ENCODE data around the gene EXOC6B.
"Not testable (repeated sequence)": the region's sequence is repeated elsewhere in the genome, so short reads cannot be mapped to it uniquely, and the experiment has no call there.

EXOC6B gene

DNA sequence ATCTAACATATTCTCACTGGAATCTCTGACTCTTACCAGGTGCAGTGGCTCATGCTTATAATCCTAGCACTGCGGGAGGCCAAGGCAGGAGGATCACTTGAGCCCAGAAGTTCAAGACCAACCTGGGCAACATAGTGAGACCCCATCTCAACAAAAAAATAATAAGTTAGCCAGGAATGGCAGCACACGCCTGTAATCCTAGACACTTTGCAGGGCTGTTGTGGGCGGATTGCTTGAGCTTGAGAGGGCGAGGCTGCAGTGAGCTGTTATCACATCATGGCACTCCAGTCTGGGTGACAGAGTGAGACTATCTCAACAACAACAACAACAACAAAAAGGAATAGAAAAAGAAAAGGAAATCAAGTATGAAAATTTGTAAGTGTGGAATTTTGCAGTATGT, 371.6 kb downstream of the EXOC6B start:
- Histone ChIP-seq H3K36me3 (replicated peaks) (no peaks in the 10 kb centered on the region), H3K27me3 (ENCODE audit: low read depth) (no peaks in the 10 kb centered on the region), H3K4me3 (no peak overlapping the region), H3K9me3 (no peaks in the 10 kb centered on the region), H3K4me1 (peaks cover 30% of the 10 kb centered on the region)
- in situ Hi-C loops (cut with MboI; ENCODE audit: low sequenced_read_pairs): no loop called here
- no peak for DNase-seq (ENCODE audit: low spot score in 2 of 2)

DNA sequence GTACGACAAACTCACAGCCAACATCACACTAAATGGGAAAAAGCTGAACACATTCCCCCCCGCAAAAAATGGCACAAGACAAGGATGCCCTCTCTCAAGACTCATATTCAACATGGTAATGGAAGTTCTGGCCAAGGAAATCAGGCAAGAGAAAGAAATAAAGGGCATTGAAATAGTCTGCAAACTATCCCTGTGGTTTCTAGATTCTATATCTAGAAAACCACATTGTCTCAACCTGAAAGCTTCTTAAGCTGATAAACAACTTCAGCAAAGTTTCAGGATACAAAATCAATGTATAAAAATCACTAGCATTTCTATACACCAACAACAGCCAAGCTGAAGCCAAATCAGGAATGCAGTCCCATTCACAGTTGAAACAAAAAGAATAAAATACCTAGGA, 383.6 kb downstream of the EXOC6B start:
- peaks cover 12% of the 10 kb centered on the region for H3K9me3 ChIP-seq
- no peaks in the 10 kb centered on the region for H3K4me1 ChIP-seq
- H3K4me3 ChIP-seq: no peak overlapping the region
- H3K27me3 ChIP-seq (ENCODE audit: low read depth): no peaks in the 10 kb centered on the region
- in situ Hi-C loops (cut with MboI; ENCODE audit: low sequenced_read_pairs): no loop called here
- H3K36me3 ChIP-seq (replicated peaks): no peaks in the 10 kb centered on the region
- DNase-seq (ENCODE audit: low spot score in 2 of 2): no peak

DNA sequence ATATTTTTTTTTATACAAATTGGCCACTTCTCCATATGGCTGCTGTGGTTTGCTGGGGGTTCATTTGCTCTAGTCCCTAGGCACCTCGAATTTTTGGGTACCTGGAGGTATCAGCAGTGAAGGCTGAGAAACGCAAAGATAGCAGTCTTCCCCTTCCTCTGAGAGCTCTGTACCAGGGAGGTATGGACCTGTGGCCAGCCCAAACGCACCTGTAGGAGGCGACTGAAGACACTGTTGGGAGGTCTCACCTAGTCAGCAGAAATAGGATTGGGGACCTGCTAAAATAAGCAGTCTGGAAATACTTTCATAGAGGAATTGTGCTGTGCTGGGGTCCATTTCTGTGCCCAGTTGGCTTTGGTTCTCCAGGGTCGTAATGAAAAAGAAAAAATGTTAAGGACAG, 385.9 kb downstream of the EXOC6B start:
- no peaks in the 10 kb centered on the region for H3K4me1 ChIP-seq
- in situ Hi-C loops (cut with MboI; ENCODE audit: low sequenced_read_pairs): no loop called here
- H3K4me3 ChIP-seq: no peak overlapping the region
- no peak for DNase-seq (ENCODE audit: low spot score in 2 of 2)
- peaks cover 4% of the 10 kb centered on the region; the same call in 1 of the 2 replicates for H3K9me3 ChIP-seq
- no peaks in the 10 kb centered on the region for H3K36me3 ChIP-seq (replicated peaks)
- H3K27me3 ChIP-seq (ENCODE audit: low read depth): no peaks in the 10 kb centered on the region

DNA sequence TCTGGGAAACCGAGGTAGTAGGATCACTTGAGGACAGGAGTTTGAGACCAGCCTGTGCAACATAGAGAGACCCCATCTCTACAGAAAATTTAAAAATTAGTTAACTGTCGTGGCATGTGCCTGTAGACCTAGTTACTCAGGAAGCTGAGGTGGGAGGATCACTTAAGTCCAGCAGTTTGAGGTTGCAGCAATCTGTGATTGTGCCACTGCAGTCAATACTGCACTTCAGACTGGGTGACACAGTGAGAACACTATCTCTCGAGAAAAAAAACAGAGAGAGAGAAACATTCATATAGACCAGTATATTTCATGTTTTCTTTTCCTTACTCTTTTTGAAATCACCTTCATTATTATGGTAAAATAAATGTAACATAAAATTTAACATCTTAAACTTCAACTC, 387.5 kb downstream of the EXOC6B start:
- in situ Hi-C loops (cut with MboI; ENCODE audit: low sequenced_read_pairs): no loop called here

DNA sequence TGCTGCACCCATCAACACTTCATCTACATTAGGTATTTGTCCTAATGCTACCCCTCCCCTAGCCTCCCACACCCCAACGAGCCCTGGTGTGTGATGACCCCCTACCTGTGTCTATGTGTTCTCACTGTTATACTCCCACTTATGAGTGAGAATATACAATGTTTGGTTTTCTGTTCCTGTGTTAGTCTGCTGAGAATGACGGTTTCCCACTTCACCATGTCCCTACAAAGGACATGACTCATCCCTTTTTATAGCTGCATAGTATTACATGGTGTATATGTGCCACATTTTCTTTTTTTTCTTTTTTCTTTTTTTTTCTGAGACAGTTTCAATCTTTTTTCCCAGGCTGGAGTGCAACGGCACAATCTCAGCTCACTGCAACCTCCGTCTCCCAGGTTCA, 394.1 kb downstream of the EXOC6B start:
- Histone ChIP-seq H3K4me3 (no peak overlapping the region), H3K9me3 (no peaks in the 10 kb centered on the region), H3K4me1 (no peaks in the 10 kb centered on the region), H3K27me3 (ENCODE audit: low read depth) (no peaks in the 10 kb centered on the region; the same call in 1 of the 2 replicates), H3K36me3 (replicated peaks) (no peaks in the 10 kb centered on the region)
- in situ Hi-C loops (cut with MboI; ENCODE audit: low sequenced_read_pairs): no loop called here
- no peak for DNase-seq (ENCODE audit: low spot score in 2 of 2)

More for the DNA sequence above, 387.5 kb downstream of the EXOC6B start:
- Histone ChIP-seq H3K9me3 (no peaks in the 10 kb centered on the region), H3K4me3 (no peak overlapping the region), H3K36me3 (replicated peaks) (no peaks in the 10 kb centered on the region), H3K27me3 (ENCODE audit: low read depth) (no peaks in the 10 kb centered on the region), H3K4me1 (no peaks in the 10 kb centered on the region)
- no peak for DNase-seq (ENCODE audit: low spot score in 2 of 2)

DNA sequence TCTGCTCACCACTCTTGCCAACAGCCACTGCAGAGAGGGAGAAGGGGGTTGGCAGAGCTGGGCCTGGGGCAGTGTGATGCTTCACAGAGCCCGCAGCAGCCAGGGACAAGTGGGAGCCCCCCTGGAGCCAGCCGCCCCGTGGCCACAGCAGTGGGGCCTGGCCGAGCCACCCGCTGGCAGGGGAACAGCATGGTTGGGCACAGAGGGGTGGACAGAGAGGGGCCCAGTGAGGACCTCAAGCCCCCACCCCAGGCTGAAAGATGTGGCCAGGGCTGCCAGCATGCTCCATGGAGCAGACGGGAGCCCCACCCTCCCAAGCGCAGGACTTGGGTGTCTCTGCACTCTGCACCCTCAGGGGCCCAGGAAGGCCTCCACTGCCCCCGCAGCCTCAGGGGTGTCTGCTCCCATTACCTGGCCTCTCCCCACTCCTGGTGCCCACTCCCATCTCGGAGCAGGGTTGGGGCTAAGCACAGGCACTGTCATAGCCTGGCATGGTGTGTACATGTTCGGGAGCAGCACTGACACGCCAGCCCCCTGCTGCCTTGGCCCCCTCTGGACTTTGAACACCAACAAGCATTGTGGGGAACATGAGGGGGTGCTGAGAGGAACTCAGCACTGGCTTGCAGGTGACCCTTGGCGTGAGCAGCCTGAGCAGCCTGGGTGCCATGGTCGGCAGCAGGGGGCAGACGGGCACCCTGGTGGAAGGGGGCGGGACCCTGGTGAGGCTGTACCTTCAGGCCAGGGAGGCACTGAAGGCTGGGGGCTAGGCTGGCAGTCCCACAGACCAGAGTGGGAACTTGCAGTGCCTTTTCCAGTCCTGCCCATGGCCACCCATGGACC, 398.6 kb downstream of the EXOC6B start:
- no peaks in the 10 kb centered on the region for H3K4me1 ChIP-seq
- no peaks in the 10 kb centered on the region; the same call in 1 of the 2 replicates for H3K27me3 ChIP-seq (ENCODE audit: low read depth)
- in situ Hi-C loops (cut with MboI; ENCODE audit: low sequenced_read_pairs): no loop called here
- no peak overlapping the region for H3K4me3 ChIP-seq
- H3K36me3 ChIP-seq (replicated peaks): no peaks in the 10 kb centered on the region
- no peaks in the 10 kb centered on the region for H3K9me3 ChIP-seq
- DNase-seq (ENCODE audit: low spot score in 2 of 2): no peak

DNA sequence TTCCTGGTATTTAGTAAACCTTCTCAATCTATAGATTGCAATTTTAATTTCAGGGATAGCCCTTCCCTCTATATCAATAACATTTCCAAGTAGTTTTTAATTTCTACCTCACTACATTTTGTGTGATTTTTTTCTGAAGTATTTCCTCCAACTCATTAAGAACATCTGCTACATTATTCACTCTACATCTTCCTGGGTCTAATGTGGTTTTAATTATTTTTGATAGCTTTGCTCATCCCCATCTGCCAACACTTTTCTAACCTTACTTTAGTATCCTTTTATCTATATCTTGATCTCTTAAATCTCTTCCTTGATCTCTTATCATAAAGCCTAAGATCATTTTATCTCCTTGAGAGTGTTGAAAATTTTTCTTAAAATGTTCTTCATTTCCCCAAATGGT, 399.8 kb downstream of the EXOC6B start:
- in situ Hi-C loops (cut with MboI; ENCODE audit: low sequenced_read_pairs): no loop called here

DNA sequence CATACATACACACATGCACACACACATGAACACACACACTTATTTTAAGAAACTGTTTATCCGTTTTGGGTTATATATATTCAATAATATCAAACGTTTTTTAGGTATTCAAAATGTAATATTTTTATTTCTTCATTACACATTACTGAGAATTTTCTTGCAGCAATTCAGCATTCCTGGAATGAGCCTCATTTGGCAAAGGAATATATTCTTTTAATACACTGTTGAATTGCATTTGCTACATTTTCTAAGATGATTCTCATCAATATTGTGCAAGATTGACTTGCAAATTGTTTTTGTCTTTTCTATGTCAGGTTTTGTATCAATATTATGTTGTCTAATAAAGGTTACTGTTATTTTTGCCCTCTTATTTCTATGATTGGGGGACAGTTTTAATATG, 402.1 kb downstream of the EXOC6B start:
- H3K27me3 ChIP-seq (ENCODE audit: low read depth): no peaks in the 10 kb centered on the region
- H3K36me3 ChIP-seq (replicated peaks): no peaks in the 10 kb centered on the region
- H3K9me3 ChIP-seq: no peaks in the 10 kb centered on the region
- H3K4me1 ChIP-seq: no peaks in the 10 kb centered on the region
- DNase-seq (ENCODE audit: low spot score in 2 of 2): no peak
- no peak overlapping the region for H3K4me3 ChIP-seq
- in situ Hi-C loops (cut with MboI; ENCODE audit: low sequenced_read_pairs): no loop called here

More for the DNA sequence above, 399.8 kb downstream of the EXOC6B start:
- H3K36me3 ChIP-seq (replicated peaks): no peaks in the 10 kb centered on the region
- DNase-seq (ENCODE audit: low spot score in 2 of 2): no peak
- no peaks in the 10 kb centered on the region for H3K9me3 ChIP-seq
- no peak overlapping the region for H3K4me3 ChIP-seq
- H3K4me1 ChIP-seq: no peaks in the 10 kb centered on the region
- no peaks in the 10 kb centered on the region for H3K27me3 ChIP-seq (ENCODE audit: low read depth)

DNA sequence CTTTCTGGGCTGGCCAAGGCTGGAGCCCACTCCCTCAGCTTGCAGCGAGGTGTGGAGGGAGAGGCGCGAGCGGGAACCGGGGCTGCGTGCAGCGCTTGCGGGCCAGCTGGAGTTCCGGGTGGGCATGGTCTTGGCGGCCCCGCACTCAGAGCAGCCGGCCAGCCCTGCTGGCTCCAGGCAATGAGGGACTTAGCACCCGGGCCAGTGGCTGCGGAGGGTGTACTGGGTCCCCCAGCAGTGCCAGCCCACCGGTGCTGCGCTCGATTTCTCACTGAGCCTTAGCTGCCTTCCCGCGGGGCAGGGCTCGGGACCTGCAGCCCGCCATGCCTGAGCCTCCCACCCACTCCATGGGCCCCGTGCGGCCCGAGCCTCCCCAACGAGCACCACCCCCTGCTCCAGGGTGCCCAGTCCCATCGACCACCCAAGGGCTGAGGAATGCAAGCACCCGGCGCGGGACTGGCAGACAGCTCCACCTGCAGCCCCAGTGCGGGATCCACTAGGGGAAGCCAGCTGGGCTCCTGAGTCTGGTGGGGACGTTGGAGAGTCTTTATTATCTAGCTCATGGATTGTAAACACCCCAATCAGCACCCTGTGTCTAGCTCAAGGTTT, 404.0 kb downstream of the EXOC6B start:
- H3K27me3 ChIP-seq (ENCODE audit: low read depth); DNase-seq (ENCODE audit: low spot score in 2 of 2); H3K4me1 ChIP-seq; H3K4me3 ChIP-seq; H3K9me3 ChIP-seq; in situ Hi-C loops (cut with MboI; ENCODE audit: low sequenced_read_pairs); H3K36me3 ChIP-seq (replicated peaks): not testable (repeated sequence)

DNA sequence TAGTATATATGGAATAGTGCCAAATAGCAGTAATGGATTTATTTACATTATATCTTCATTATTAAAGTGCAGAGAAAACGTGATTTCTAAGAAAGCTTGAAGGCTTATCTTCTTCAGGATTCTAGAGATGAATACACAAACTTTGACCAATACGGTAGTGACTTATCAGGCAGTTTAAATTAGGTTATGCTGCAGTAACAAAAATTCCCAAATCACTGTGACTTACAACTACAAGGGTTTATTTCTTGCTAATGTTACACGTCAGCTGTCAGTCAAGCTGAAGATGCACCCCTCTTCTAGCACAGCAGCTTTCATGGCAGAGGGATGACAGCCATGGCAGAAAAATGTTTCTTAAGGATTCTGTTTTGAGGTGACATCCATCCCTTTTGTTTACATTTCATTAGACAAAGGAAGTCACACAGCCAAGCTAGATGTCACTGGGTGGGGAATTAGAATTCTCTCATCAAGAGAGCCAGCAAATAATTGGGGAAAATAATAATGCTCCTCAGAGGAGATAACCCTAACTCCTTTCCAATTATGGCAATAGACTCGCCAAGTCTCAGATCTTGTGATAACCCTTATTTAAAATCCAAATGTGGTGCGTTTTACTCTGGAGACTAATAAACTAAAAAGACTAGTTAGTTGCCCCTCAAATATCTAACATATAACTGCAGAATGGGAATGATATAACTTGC, 409.9 kb downstream of the EXOC6B start:
- H3K27me3 ChIP-seq (ENCODE audit: low read depth): no peaks in the 10 kb centered on the region
- in situ Hi-C loops (cut with MboI; ENCODE audit: low sequenced_read_pairs): no loop called here

DNA sequence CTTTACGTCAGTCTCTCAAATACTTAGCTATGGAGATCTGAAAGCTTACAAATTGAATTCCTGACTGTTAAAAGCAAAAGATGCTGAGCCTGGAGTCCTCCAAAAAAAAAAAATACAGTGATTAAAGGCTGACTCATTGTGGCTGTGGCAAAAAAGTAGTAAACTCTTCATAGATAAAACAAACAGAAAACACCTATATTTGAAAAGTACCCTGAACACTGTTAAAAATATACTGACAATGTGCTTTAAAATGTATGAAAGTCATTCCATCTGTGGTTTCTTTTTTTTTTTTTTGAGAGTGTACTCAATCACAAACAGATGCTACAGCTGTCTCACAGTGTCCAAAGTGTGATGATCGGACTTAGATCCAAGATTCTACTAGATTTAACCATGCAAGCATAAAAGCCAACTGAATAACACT, 410.6 kb downstream of the EXOC6B start:
- Histone ChIP-seq H3K4me1 (no peaks in the 10 kb centered on the region), H3K4me3 (no peak overlapping the region), H3K36me3 (replicated peaks) (no peaks in the 10 kb centered on the region), H3K9me3 (no peaks in the 10 kb centered on the region), H3K27me3 (ENCODE audit: low read depth) (no peaks in the 10 kb centered on the region)
- in situ Hi-C loops (cut with MboI; ENCODE audit: low sequenced_read_pairs): no loop called here
- no peak for DNase-seq (ENCODE audit: low spot score in 2 of 2)

More for the DNA sequence above, 409.9 kb downstream of the EXOC6B start:
- no peaks in the 10 kb centered on the region for H3K36me3 ChIP-seq (replicated peaks)
- no peak for DNase-seq (ENCODE audit: low spot score in 2 of 2)
- no peaks in the 10 kb centered on the region for H3K9me3 ChIP-seq
- no peaks in the 10 kb centered on the region for H3K4me1 ChIP-seq
- no peak overlapping the region for H3K4me3 ChIP-seq

DNA sequence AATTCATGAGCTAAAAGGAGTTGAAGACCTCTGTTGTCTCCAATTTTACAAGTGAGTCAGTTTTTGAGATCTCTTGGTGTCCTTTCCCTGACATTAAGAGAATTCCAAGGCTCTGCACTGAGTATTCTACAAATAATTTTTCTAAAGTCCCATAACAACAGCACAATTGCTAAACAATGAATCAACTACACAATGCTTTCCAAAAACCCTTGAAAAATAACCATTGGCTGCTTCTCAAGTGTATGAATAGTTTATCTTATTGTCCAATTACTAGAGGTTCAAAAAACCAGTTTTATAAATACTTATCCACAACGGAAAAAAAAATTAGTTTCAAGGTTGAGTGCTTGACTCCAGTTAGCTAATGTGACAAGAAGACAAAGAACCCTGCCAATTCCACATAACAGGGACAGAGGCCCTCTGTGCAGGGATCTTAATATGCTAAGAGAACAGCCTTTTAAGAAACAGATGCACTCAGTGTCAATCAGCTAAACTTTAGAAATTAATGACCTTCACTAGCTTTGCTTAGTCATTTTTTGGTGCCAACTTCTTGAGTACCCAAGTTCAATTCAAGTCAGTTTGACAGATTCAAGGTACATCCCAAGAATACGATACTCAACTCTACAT, 411.6 kb downstream of the EXOC6B start:
- no peak for DNase-seq (ENCODE audit: low spot score in 2 of 2)
- in situ Hi-C loops (cut with MboI; ENCODE audit: low sequenced_read_pairs): no loop called here

DNA sequence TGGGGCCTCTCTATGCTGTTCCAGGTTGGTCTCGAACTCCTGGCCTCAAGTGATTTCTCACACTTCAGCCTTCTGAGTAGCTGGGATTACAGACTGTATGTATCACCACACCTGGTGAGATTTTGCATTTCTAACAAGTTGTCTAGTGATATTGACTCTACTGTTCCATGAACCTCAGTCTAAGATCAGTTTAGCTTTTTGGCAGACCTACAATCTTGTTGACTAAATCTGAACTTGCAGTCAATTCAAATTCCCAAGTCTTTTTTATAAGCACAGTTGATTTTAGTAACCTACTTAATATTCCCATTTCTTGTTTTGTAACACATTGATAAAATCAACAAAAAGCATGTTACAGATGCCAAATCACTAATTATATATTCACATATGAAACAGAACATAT, 412.1 kb downstream of the EXOC6B start:
- H3K9me3 ChIP-seq: no peaks in the 10 kb centered on the region
- DNase-seq (ENCODE audit: low spot score in 2 of 2): no peak
- H3K4me1 ChIP-seq: no peaks in the 10 kb centered on the region
- no peaks in the 10 kb centered on the region for H3K36me3 ChIP-seq (replicated peaks)
- no peaks in the 10 kb centered on the region for H3K27me3 ChIP-seq (ENCODE audit: low read depth)
- no peak overlapping the region for H3K4me3 ChIP-seq
- in situ Hi-C loops (cut with MboI; ENCODE audit: low sequenced_read_pairs): no loop called here

More for the DNA sequence above, 411.6 kb downstream of the EXOC6B start:
- Histone ChIP-seq H3K9me3 (no peaks in the 10 kb centered on the region), H3K4me1 (no peaks in the 10 kb centered on the region), H3K36me3 (replicated peaks) (no peaks in the 10 kb centered on the region), H3K27me3 (ENCODE audit: low read depth) (no peaks in the 10 kb centered on the region), H3K4me3 (no peak overlapping the region)

DNA sequence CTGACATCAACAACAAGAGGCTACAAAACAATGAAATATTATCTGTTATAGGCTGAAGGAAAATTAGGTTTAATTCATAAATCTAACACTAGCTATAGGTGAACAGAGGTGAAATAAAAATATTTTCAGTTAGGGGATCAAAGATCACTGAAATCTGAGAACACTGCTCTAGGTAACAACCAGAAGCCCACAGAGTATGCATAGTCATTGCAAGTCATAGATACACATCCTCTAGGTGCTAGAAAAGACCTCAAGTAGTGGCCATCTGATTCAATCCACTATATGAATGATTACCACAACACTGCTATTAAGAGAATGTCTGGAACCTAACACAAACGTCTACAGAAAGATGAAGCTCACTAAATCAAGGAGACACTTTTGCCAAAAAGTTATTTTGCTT, 413.6 kb downstream of the EXOC6B start:
- no peaks in the 10 kb centered on the region for H3K9me3 ChIP-seq
- DNase-seq (ENCODE audit: low spot score in 2 of 2): no peak
- no peak overlapping the region for H3K4me3 ChIP-seq
- no peaks in the 10 kb centered on the region for H3K4me1 ChIP-seq
- in situ Hi-C loops (cut with MboI; ENCODE audit: low sequenced_read_pairs): no loop called here
- H3K27me3 ChIP-seq (ENCODE audit: low read depth): no peaks in the 10 kb centered on the region
- H3K36me3 ChIP-seq (replicated peaks): no peaks in the 10 kb centered on the region

All from HAP-1 (cell line).